ENCODE measurements around the gene USP4.
A peak's percentile ranks its signal among the peaks of the same experiment; 100 is the strongest.

USP4 gene

GRCh38 chr3:49385617-49386016 lies 45.8 kb upstream of the USP4 start:
- no peak overlapping the region for H3K4me3 ChIP-seq (ENCODE audit: control insufficient read depth in 1 of 7, extremely low read depth in 1 of 7, insufficient read depth in 4 of 7, low read depth in 2 of 7, low read length in 6 of 7)
- H3K36me3 ChIP-seq (ENCODE audit: control insufficient read depth in 4 of 4, insufficient read depth in 4 of 4, low read length in 3 of 4), result peaks cover 0 to 13% (median 6%) of the 10 kb centered on the region in 4 experiments
- H3K4me1 ChIP-seq (ENCODE audit: control extremely low read depth in 1 of 4, control insufficient read depth in 4 of 4, insufficient read depth in 4 of 4, low read length in 3 of 4), result peaks cover 9 to 14% (median 13%) of the 10 kb centered on the region in 4 experiments
- no peak for DNase-seq
- ChIA-PET CTCF (interaction anchor here (0.9 to 1.8 kb wide), 2 partner anchors 13 to 23 kb away, joined by 3 to 4 read pairs; no protein-coding TSS in a partner anchor), POLR2A (interaction anchor here (1.0 kb wide), 1 partner anchor 12 kb away, joined by 3 read pairs; no protein-coding TSS in a partner anchor)
- H3K9me3 ChIP-seq (ENCODE audit: control extremely low read depth in 1 of 5, control insufficient read depth in 4 of 5, insufficient read depth in 2 of 5, low read depth in 1 of 5, low read length in 4 of 5), result no peaks in the 10 kb centered on the region
- WGBS (ENCODE audit: insufficient coverage), result no CpG with 5 or more reads among the region's 1 CpG
- no peak overlapping the region for H3K27ac ChIP-seq (ENCODE audit: insufficient read depth in 1 of 2, low read depth in 1 of 2, low read length in 2 of 2, poor library complexity in 1 of 2, severe bottlenecking in 2 of 2)
- H3K27me3 ChIP-seq (replicated peaks in 2 of 5; ENCODE audit: control insufficient read depth in 4 of 5, insufficient read depth in 5 of 5, low read length in 4 of 5), result no peaks in the 10 kb centered on the region

- DNase-seq, result no peak
- 100% methylated on average over 1 of the region's 5 CpGs for WGBS (ENCODE audit: insufficient coverage)
- Histone ChIP-seq H3K4me3 (ENCODE audit: control insufficient read depth in 1 of 7, extremely low read depth in 1 of 7, insufficient read depth in 4 of 7, low read depth in 2 of 7, low read length in 6 of 7) (no peak overlapping the region), H3K9me3 (ENCODE audit: control extremely low read depth in 1 of 5, control insufficient read depth in 4 of 5, insufficient read depth in 2 of 5, low read depth in 1 of 5, low read length in 4 of 5) (peaks cover 0 to 3% (median 0%) of the 10 kb centered on the region in 5 experiments), H3K27me3 (replicated peaks in 2 of 5; ENCODE audit: control insufficient read depth in 4 of 5, insufficient read depth in 5 of 5, low read length in 4 of 5) (no peaks in the 10 kb centered on the region), H3K36me3 (ENCODE audit: control insufficient read depth in 4 of 4, insufficient read depth in 4 of 4, low read length in 3 of 4) (peaks cover 0 to 11% (median 5%) of the 10 kb centered on the region in 4 experiments), H3K27ac (ENCODE audit: insufficient read depth in 1 of 2, low read depth in 1 of 2, low read length in 2 of 2, poor library complexity in 1 of 2, severe bottlenecking in 2 of 2) (no peak overlapping the region), H3K4me1 (ENCODE audit: control extremely low read depth in 1 of 4, control insufficient read depth in 4 of 4, insufficient read depth in 4 of 4, low read length in 3 of 4) (peaks cover 9 to 14% (median 13%) of the 10 kb centered on the region in 4 experiments)
- ChIA-PET CTCF (interaction anchor here (0.6 kb wide), 2 partner anchors 36 to 42 kb away, joined by 3 to 4 read pairs; no protein-coding TSS in a partner anchor), POLR2A (interaction anchor here (1.1 kb wide), 1 partner anchor 10 kb away, joined by 3 read pairs; no protein-coding TSS in a partner anchor)
These were observed 43.5 kb upstream of the USP4 start for GRCh38 chr3:49383387-49383786.

DNA sequence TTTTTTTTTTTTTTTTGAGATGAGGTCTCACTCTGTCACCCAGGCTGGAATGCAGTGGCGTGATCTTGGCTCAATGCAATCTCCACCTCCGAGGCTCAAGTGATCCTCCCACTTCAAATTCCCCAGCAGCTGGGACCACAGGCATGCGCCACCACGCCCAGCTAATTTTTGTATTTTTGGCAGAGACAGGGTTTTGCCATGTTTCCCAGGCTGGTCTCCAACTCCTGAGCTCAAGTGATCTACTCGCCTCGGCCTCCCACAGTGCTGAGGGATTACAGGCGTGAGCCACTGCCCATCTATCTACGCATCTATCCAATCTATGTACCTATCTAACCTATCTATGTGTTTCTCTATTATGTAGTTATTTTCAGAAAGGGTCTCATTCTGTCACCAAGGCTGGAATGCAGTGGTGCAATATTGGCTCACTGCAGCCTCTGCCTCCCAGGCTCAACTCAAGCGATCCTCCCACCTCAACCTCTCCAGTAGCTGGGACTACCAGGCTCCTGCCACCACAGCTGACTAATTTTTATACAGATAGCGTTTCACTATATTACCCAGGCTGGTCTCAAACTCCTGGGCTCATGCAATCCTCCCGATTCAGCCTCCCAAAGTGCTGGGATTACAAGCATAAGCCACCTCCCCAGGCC lies 38.5 kb upstream of the USP4 start:
- CTCF ChIA-PET, result no interaction called here
- WGBS (ENCODE audit: insufficient coverage), result 97% methylated on average over 5 of the region's 11 CpGs
- no peaks in the 10 kb centered on the region for H3K4me1 ChIP-seq (ENCODE audit: control extremely low read depth in 1 of 4, control insufficient read depth in 4 of 4, insufficient read depth in 4 of 4, low read length in 3 of 4)
- peaks cover 0 to 22% (median 20%) of the 10 kb centered on the region in 4 experiments for H3K36me3 ChIP-seq (ENCODE audit: control insufficient read depth in 4 of 4, insufficient read depth in 4 of 4, low read length in 3 of 4)
- H3K27ac ChIP-seq (ENCODE audit: insufficient read depth in 1 of 2, low read depth in 1 of 2, low read length in 2 of 2, poor library complexity in 1 of 2, severe bottlenecking in 2 of 2), result no peak overlapping the region
- no peak for DNase-seq
- POLR2A ChIA-PET, result no interaction called here
- H3K9me3 ChIP-seq (ENCODE audit: control extremely low read depth in 1 of 5, control insufficient read depth in 4 of 5, insufficient read depth in 2 of 5, low read depth in 1 of 5, low read length in 4 of 5), result peaks cover 0 to 12% (median 0%) of the 10 kb centered on the region in 5 experiments
- H3K27me3 ChIP-seq (replicated peaks in 2 of 5; ENCODE audit: control insufficient read depth in 4 of 5, insufficient read depth in 5 of 5, low read length in 4 of 5), result no peaks in the 10 kb centered on the region
- H3K4me3 ChIP-seq (ENCODE audit: control insufficient read depth in 1 of 7, extremely low read depth in 1 of 7, insufficient read depth in 4 of 7, low read depth in 2 of 7, low read length in 6 of 7), result no peak overlapping the region

GRCh38 chr3:49377483-49377882 lies 37.6 kb upstream of the USP4 start:
- H3K4me1 ChIP-seq (ENCODE audit: control extremely low read depth in 1 of 4, control insufficient read depth in 4 of 4, insufficient read depth in 4 of 4, low read length in 3 of 4), result no peaks in the 10 kb centered on the region
- no peak overlapping the region for H3K27ac ChIP-seq (ENCODE audit: insufficient read depth in 1 of 2, low read depth in 1 of 2, low read length in 2 of 2, poor library complexity in 1 of 2, severe bottlenecking in 2 of 2)
- 100% methylated on average over 1 of the region's 1 CpG for WGBS (ENCODE audit: insufficient coverage)
- H3K27me3 ChIP-seq (replicated peaks in 2 of 5; ENCODE audit: control insufficient read depth in 4 of 5, insufficient read depth in 5 of 5, low read length in 4 of 5), result no peaks in the 10 kb centered on the region
- peak in 2 of 3 donors; percentile 64 to 68 for DNase-seq
- CTCF ChIA-PET, result no interaction called here
- POLR2A ChIA-PET, result interaction anchor here (0.6 kb wide), 1 partner anchor 18 kb away, joined by 3 read pairs; no protein-coding TSS in a partner anchor
- H3K36me3 ChIP-seq (ENCODE audit: control insufficient read depth in 4 of 4, insufficient read depth in 4 of 4, low read length in 3 of 4), result peaks cover 0 to 31% (median 27%) of the 10 kb centered on the region in 4 experiments
- peaks cover 0 to 12% (median 0%) of the 10 kb centered on the region in 5 experiments for H3K9me3 ChIP-seq (ENCODE audit: control extremely low read depth in 1 of 5, control insufficient read depth in 4 of 5, insufficient read depth in 2 of 5, low read depth in 1 of 5, low read length in 4 of 5)
- no peak overlapping the region for H3K4me3 ChIP-seq (ENCODE audit: control insufficient read depth in 1 of 7, extremely low read depth in 1 of 7, insufficient read depth in 4 of 7, low read depth in 2 of 7, low read length in 6 of 7)

GRCh38 chr3:49371946-49372345 lies 32.1 kb upstream of the USP4 start:
- Histone ChIP-seq H3K4me3 (ENCODE audit: control insufficient read depth in 1 of 7, extremely low read depth in 1 of 7, insufficient read depth in 4 of 7, low read depth in 2 of 7, low read length in 6 of 7) (no peak overlapping the region), H3K27ac (ENCODE audit: insufficient read depth in 1 of 2, low read depth in 1 of 2, low read length in 2 of 2, poor library complexity in 1 of 2, severe bottlenecking in 2 of 2) (no peak overlapping the region), H3K36me3 (ENCODE audit: control insufficient read depth in 4 of 4, insufficient read depth in 4 of 4, low read length in 3 of 4) (peaks cover 9 to 67% (median 57%) of the 10 kb centered on the region in 4 experiments), H3K4me1 (ENCODE audit: control extremely low read depth in 1 of 4, control insufficient read depth in 4 of 4, insufficient read depth in 4 of 4, low read length in 3 of 4) (no peaks in the 10 kb centered on the region), H3K27me3 (replicated peaks in 2 of 5; ENCODE audit: control insufficient read depth in 4 of 5, insufficient read depth in 5 of 5, low read length in 4 of 5) (no peaks in the 10 kb centered on the region), H3K9me3 (ENCODE audit: control extremely low read depth in 1 of 5, control insufficient read depth in 4 of 5, insufficient read depth in 2 of 5, low read depth in 1 of 5, low read length in 4 of 5) (no peaks in the 10 kb centered on the region)
- ChIA-PET CTCF (interaction anchor here (1.1 to 2.2 kb wide), 2 partner anchors 17 to 33 kb away, joined by 4 to 7 read pairs; no protein-coding TSS in a partner anchor), POLR2A (no interaction called here)
- no peak for DNase-seq

DNA sequence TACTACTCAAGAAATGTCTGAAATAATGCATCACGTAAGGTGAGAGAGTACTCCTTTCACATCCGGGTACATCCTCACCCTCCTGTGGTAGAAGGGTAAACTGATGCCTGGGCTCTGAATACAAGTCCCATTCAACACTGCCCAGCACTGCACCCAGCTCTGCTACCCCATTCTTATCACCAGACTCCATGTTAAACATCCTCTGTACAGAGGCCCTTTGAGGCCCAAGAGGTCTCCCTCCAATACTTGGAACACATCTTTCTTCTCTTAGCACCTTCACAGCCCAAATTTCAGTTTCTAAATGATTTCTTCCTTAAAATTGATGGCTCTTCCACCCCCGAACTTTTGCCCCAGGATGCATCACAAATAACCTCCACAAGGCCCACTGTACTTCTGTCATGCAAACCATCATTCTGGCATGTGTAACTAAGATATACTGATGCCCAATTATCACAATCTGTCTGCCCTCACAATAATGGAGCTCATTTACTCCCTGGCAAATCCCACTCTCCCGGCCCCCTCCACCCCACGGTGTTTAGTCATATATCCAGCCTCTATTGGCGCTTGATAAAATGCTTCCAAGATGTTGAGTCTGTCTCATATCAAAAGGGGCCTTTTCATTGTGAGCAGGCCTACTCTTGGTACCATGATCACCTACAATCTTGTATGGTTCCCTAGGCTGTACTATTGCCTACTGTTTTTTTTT lies 30.9 kb upstream of the USP4 start:
- POLR2A ChIA-PET, result no interaction called here
- Histone ChIP-seq H3K27ac (ENCODE audit: insufficient read depth in 1 of 2, low read depth in 1 of 2, low read length in 2 of 2, poor library complexity in 1 of 2, severe bottlenecking in 2 of 2) (no peak overlapping the region), H3K4me1 (ENCODE audit: control extremely low read depth in 1 of 4, control insufficient read depth in 4 of 4, insufficient read depth in 4 of 4, low read length in 3 of 4) (no peaks in the 10 kb centered on the region), H3K9me3 (ENCODE audit: control extremely low read depth in 1 of 5, control insufficient read depth in 4 of 5, insufficient read depth in 2 of 5, low read depth in 1 of 5, low read length in 4 of 5) (no peaks in the 10 kb centered on the region), H3K27me3 (replicated peaks in 2 of 5; ENCODE audit: control insufficient read depth in 4 of 5, insufficient read depth in 5 of 5, low read length in 4 of 5) (no peaks in the 10 kb centered on the region), H3K36me3 (ENCODE audit: control insufficient read depth in 4 of 4, insufficient read depth in 4 of 4, low read length in 3 of 4) (peaks cover 11 to 78% (median 66%) of the 10 kb centered on the region in 4 experiments), H3K4me3 (ENCODE audit: control insufficient read depth in 1 of 7, extremely low read depth in 1 of 7, insufficient read depth in 4 of 7, low read depth in 2 of 7, low read length in 6 of 7) (no peak overlapping the region)
- CTCF ChIA-PET, result interaction anchor here (1.1 to 2.1 kb wide), 3 partner anchors 10 to 32 kb away, joined by 4 to 10 read pairs (median 4); no protein-coding TSS in a partner anchor
- WGBS (ENCODE audit: insufficient coverage), result 92% methylated on average over 6 of the region's 6 CpGs
- no peak for DNase-seq

Data from common myeloid progenitor, CD34-positive (primary cell).